GM10248 (cell line): ENCODE measurements around the gene ACTL8.

ENCODE experiments used
- CTCF ChIA-PET: fragments of 300-600 bp; sonication (Branson Sonifier 250); formaldehyde crosslinking; extraction: SDS; loops from one replicate; lab custom pipeline; 2021; ENCODE audit warnings: antibody characterized with exemption; lab: Yijun Ruan, JAX
- POLR2A ChIA-PET: fragments of 350-650 bp; sonication (Branson Sonifier 250); formaldehyde crosslinking; extraction: SDS; loops from one replicate; lab custom pipeline; 2020; ENCODE audit warnings: antibody characterized with exemption; lab: Yijun Ruan, JAX
- DNase-seq: peaks from one replicate; pipeline ENCODE4 v3.0.0; 2012; ENCODE audit errors: extremely low spot score
- CTCF ChIP-seq: IDR thresholded peaks from 2 replicates; pipeline ENCODE4 v1.5.1; 2012; ENCODE audit warnings: mild to moderate bottlenecking, low read depth; ENCODE audit errors: extremely low read depth, missing control alignments, control extremely low read depth

Gene ACTL8

GRCh38 chr1:17780916-17781315 lies 25.8 kb downstream of the ACTL8 start:
- no peak for DNase-seq
- POLR2A ChIA-PET = no interaction called here
- TF ChIP-seq CTCF = no peak
- CTCF ChIA-PET = no interaction called here

GRCh38 chr1:17789926-17790325 lies 34.8 kb downstream of the ACTL8 start:
- ChIA-PET CTCF (interaction anchor here (1.2 kb wide), 1 partner anchor 36 kb away, joined by 3 read pairs; no protein-coding TSS in a partner anchor), POLR2A (no interaction called here)
- no peak for TF ChIP-seq CTCF
- DNase-seq = no peak

- CTCF ChIA-PET = interaction anchor here (1.2 kb wide), 1 partner anchor 35 kb away, joined by 3 read pairs; no protein-coding TSS in a partner anchor
- no peak for DNase-seq
- no peak for TF ChIP-seq CTCF
- POLR2A ChIA-PET = no interaction called here
Measured at GRCh38 chr1:17790383-17791054, 35.4 kb downstream of the ACTL8 start.

GRCh38 chr1:17791055-17791390 lies 35.9 kb downstream of the ACTL8 start:
- ChIA-PET POLR2A (no interaction called here), CTCF (no interaction called here)
- DNase-seq = no peak
- no peak for TF ChIP-seq CTCF

GRCh38 chr1:17791480-17791879 lies 36.3 kb downstream of the ACTL8 start:
- ChIA-PET POLR2A (no interaction called here), CTCF (no interaction called here)
- no peak for TF ChIP-seq CTCF
- DNase-seq = no peak

GRCh38 chr1:17792421-17792820 lies 37.3 kb downstream of the ACTL8 start:
- POLR2A ChIA-PET = no interaction called here

More at GRCh38 chr1:17792421-17792820, 37.3 kb downstream of the ACTL8 start:
- CTCF ChIA-PET = no interaction called here
- DNase-seq = no peak
- no peak for TF ChIP-seq CTCF
